Measurements from ENCODE around the gene PUS7L.

GRCh38 chr12:43750814-43751213, 7.8 kb downstream of the PUS7L start:
- TF ChIP-seq CTCF (IDR thresholded peaks at IDR 0.05) = no peak
- no peak for TF ChIP-seq EZH2 (IDR thresholded peaks at IDR 0.05; ENCODE audit: borderline replicate concordance, insufficient read depth, low read depth, low read length, poor library complexity, severe bottlenecking)
